GM12891 (cell line): Measurements from ENCODE around the gene TMEM178B.

Source experiments
- POLR2A ChIP-seq: IDR thresholded peaks from 2 replicates; pipeline ENCODE4 v1.6.1; 2011; ENCODE audit warnings: low read depth, low read length, control low read depth
- POLR2AphosphoS5 ChIP-seq: IDR thresholded peaks from 2 replicates; pipeline ENCODE4 v1.6.1; 2011; ENCODE audit warnings: low read depth, low read length, control low read depth
- POU2F2 ChIP-seq: IDR thresholded peaks from 2 replicates; pipeline ENCODE4 v1.6.1; 2011; ENCODE audit warnings: low read depth, mild to moderate bottlenecking, control low read depth, low read length, moderate library complexity
- SPI1 ChIP-seq: IDR thresholded peaks from 2 replicates; pipeline ENCODE4 v1.6.1; 2011; ENCODE audit warnings: low read depth, low read length, control low read depth

GRCh38 chr7:141142058-141142457 lies 68.2 kb downstream of the TMEM178B start:
- no peak for TF ChIP-seq POLR2A
- no peak for TF ChIP-seq POLR2AphosphoS5
- no peak for TF ChIP-seq SPI1
- no peak for TF ChIP-seq POU2F2
